Hippocampal formation (tissue), 2 donors: ENCODE results near the gene USP32.
A peak's percentile ranks its signal among the peaks of the same experiment; 100 is the strongest.
"Not testable (repeated sequence)": the region's sequence is repeated elsewhere in the genome, so short reads cannot be mapped to it uniquely, and the experiment has no call there.

Source experiments
- DNase-seq, 2 donors: peaks; one replicate each; lab custom pipeline; 2025; lab: John Stamatoyannopoulos, UW

Gene USP32

GRCh38 chr17:60392042-60392844 lies at the start of gene USP32:
Gene USP32, minus strand, starts transcription at chr17:60392133. Its CDS starts 194 bp downstream, at chr17:60391939.
- peak; percentile 93 to 98 for DNase-seq

GRCh38 chr17:60439501-60439900 lies 47.6 kb upstream of the USP32 start:
- DNase-seq: no peak

- DNase-seq: no peak
Measured at GRCh38 chr17:60436676-60437075, 44.7 kb upstream of the USP32 start.

- peak; percentile 59 to 88 for DNase-seq
Measured at GRCh38 chr17:60435244-60436167, 43.6 kb upstream of the USP32 start.

GRCh38 chr17:60433021-60433997 lies 41.4 kb upstream of the USP32 start:
- DNase-seq: not testable (repeated sequence)

- not testable (repeated sequence) for DNase-seq
Measured at GRCh38 chr17:60430561-60430960, 38.6 kb upstream of the USP32 start.

GRCh38 chr17:60428491-60428890 lies 36.6 kb upstream of the USP32 start:
- DNase-seq: not testable (repeated sequence)

- no peak for DNase-seq
Measured at GRCh38 chr17:60426596-60426995, 34.7 kb upstream of the USP32 start.

- no peak for DNase-seq
Measured at GRCh38 chr17:60425626-60426025, 33.7 kb upstream of the USP32 start.

- DNase-seq: no peak
Measured at GRCh38 chr17:60423865-60424264, 31.9 kb upstream of the USP32 start.

GRCh38 chr17:60422162-60422665 lies 30.3 kb upstream of the USP32 start, which contains the start of gene CHCT1:
Gene CHCT1, plus strand, starts transcription at chr17:60422489. Its CDS starts 104 bp downstream, at chr17:60422593.
- no peak for DNase-seq

- peak; percentile 31 to 81 for DNase-seq
Measured at GRCh38 chr17:60421273-60422161, 29.6 kb upstream of the USP32 start.

- DNase-seq: not testable (repeated sequence)
Measured at GRCh38 chr17:60419875-60420274, 27.9 kb upstream of the USP32 start.

- DNase-seq: not testable (repeated sequence)
Measured at GRCh38 chr17:60419003-60419402, 27.1 kb upstream of the USP32 start.

GRCh38 chr17:60416368-60416925 lies 24.5 kb upstream of the USP32 start:
- DNase-seq: peak; percentile 5 to 91

GRCh38 chr17:60415146-60415545 lies 23.2 kb upstream of the USP32 start:
- DNase-seq: no peak

GRCh38 chr17:60412701-60413100 lies 20.8 kb upstream of the USP32 start:
- no peak for DNase-seq

- no peak for DNase-seq
Measured at GRCh38 chr17:60410001-60410400, 18.1 kb upstream of the USP32 start.

GRCh38 chr17:60406887-60407286 lies 15.0 kb upstream of the USP32 start:
- no peak for DNase-seq

- no peak for DNase-seq
Measured at GRCh38 chr17:60403962-60404361, 12.0 kb upstream of the USP32 start.
